HepG2 (cell line): ENCODE measurements around the gene ARFGAP1. TPM values are rescaled to one million over a fixed set of nuclear protein-coding genes. Genes with fewer than 3 reads are reported as not detected.

ENCODE experiments used
- ATAC-seq: fragments of 200-7000 bp; cut with Tn5 transposase; 3 replicates; pipeline ENCODE4 v1.9.1; 2020; ENCODE audit warnings: mild to moderate bottlenecking, moderate library complexity
- BruUV-seq: library from RNA; stranded (reverse); fragments of 400-500 nt; replicated peaks from 2 replicates; lab custom pipeline; 2021; lab: Mats Ljungman, UMichigan
- CTCF ChIA-PET: fragments of 300-600 bp; formaldehyde crosslinking; extraction: SDS; loops from one replicate; lab custom pipeline; 2021; ENCODE audit warnings: low total read pairs, inconsistent platforms, low intra/inter-chr PET ratio; lab: Yijun Ruan, JAX
- POLR2A ChIA-PET: fragments of 350-600 bp; sonication (Branson Sonifier 250); formaldehyde crosslinking; loops from one replicate; lab custom pipeline; 2020; ENCODE audit warnings: antibody characterized with exemption, inconsistent platforms; lab: Yijun Ruan, JAX
- DNase-seq: peaks from one replicate; pipeline ENCODE4 v3.0.0-alpha.2; 2015; ENCODE audit warnings: low spot score
- FAIRE-seq: peaks from 3 replicates; lab custom pipeline; 2011; peaks lifted over from hg19 to GRCh38; lab: Jason Lieb, UNC
- H2AFZ ChIP-seq: one replicate; pipeline ENCODE4 v1.6.1; 2011; ENCODE audit warnings: low read length, inconsistent platforms
- H3K27ac ChIP-seq: fragments of 300-600 bp; 3 replicates; pipeline ENCODE4 v1.8.0; 2011; ENCODE audit warnings: mixed run types, mild to moderate bottlenecking, mixed read lengths, low read length, inconsistent platforms; ENCODE audit not compliant: insufficient read depth; ENCODE audit errors: extremely low read length
- H3K27me3 ChIP-seq, 2 experiments: fragments of 200-600 bp in 1 of 2; 2 replicates in 1 of 2; 3 replicates in 1 of 2; pipeline versions ENCODE4 v1.6.0 to v1.8.0; 2011; ENCODE audit warnings: low read length in 2 of 2, mild to moderate bottlenecking in 2 of 2, moderate library complexity in 2 of 2, inconsistent platforms in 1 of 2; ENCODE audit not compliant: insufficient read depth in 2 of 2, control insufficient read depth in 1 of 2
- H3K36me3 ChIP-seq, 2 experiments: fragments of 200-600 bp in 1 of 2; replicated peaks in 1 of 2; 2 replicates in 1 of 2; 3 replicates in 1 of 2; pipeline versions ENCODE4 v1.5.1 to v1.8.0; 2011; ENCODE audit warnings: low read length in 2 of 2, inconsistent platforms in 1 of 2; ENCODE audit not compliant: insufficient read depth in 2 of 2, control insufficient read depth in 1 of 2
- H3K4me1 ChIP-seq: 2 replicates; pipeline ENCODE4 v1.5.1; 2012; ENCODE audit warnings: low read length, inconsistent platforms; ENCODE audit not compliant: insufficient read depth
- H3K4me2 ChIP-seq: 2 replicates; pipeline ENCODE4 v1.6.0; 2011; ENCODE audit warnings: low read depth, low read length, inconsistent platforms
- H3K4me3 ChIP-seq, 3 experiments: fragments of 200-600 bp in 1 of 3; sonication (generic), shearing (Covaris generic) in 1 of 3; replicated peaks in 1 of 3; 2 replicates each; pipeline ENCODE4 v1.5.1; 2011 to 2016; ENCODE audit warnings: low read length in 3 of 3, inconsistent platforms in 2 of 3, low read depth in 2 of 3, mild to moderate bottlenecking in 2 of 3, control low read depth in 1 of 3, mixed read lengths in 1 of 3; ENCODE audit not compliant: insufficient read depth in 1 of 3
- H3K79me2 ChIP-seq: one replicate; pipeline ENCODE4 v1.6.1; 2011; ENCODE audit warnings: low read length, inconsistent platforms; ENCODE audit not compliant: insufficient read depth
- H3K9ac ChIP-seq: 2 replicates; pipeline ENCODE4 v1.6.0; 2011; ENCODE audit warnings: mild to moderate bottlenecking, low read depth, low read length, inconsistent platforms; ENCODE audit not compliant: insufficient read depth
- H3K9me3 ChIP-seq: 2 replicates; pipeline ENCODE4 v1.5.1; 2012; ENCODE audit warnings: mild to moderate bottlenecking, low read length
- H4K20me1 ChIP-seq: 2 replicates; pipeline ENCODE4 v1.6.0; 2011; ENCODE audit warnings: inconsistent platforms, mild to moderate bottlenecking, low read length, moderate library complexity; ENCODE audit not compliant: insufficient read depth
- RAD51 ChIP-seq: fragments of 450-650 bp; IDR thresholded peaks from 2 replicates; pipeline ENCODE4 v1.6.1; 2016; ENCODE audit warnings: borderline replicate concordance
- TEAD3 ChIP-seq: optimal IDR thresholded peaks from 2 replicates; pipeline ENCODE3; 2016; ENCODE audit warnings: borderline replicate concordance
- THYN1 ChIP-seq: sonication (generic); formaldehyde crosslinking; IDR thresholded peaks from 2 replicates; pipeline ENCODE4 v1.8.1; 2023; ENCODE audit warnings: low read depth, mild to moderate bottlenecking, moderate library complexity, missing genetic modification reagents, borderline replicate concordance
- ZIK1 ChIP-seq: sonication (generic); formaldehyde crosslinking; IDR thresholded peaks from 2 replicates; pipeline ENCODE4 v1.5.0; 2020; ENCODE audit warnings: mild to moderate bottlenecking, low read depth, missing genetic modification reagents, borderline replicate concordance
- WGBS: methylation state at CpG from one replicate; pipeline ENCODE4 v1.1.6; 2017; ENCODE audit warnings: low lambda C conversion rate; 5-methylcytosine and 5-hydroxymethylcytosine counted together
- in situ Hi-C: cut with HindIII; loops from 2 replicates; pipeline ENCODE4 v1.10.0; 2017; ENCODE audit warnings: low pct_unique_long_range_greater_than_20kb; ENCODE audit not compliant: extremely low pct_ligation_motif_present
- intact Hi-C: fragments of 100-400 bp; cut with micrococcal nuclease; formaldehyde crosslinking; loops from one replicate; pipeline ENCODE4 v1.10.0; 2022; ENCODE audit not compliant: unreplicated experiment
- polyA plus RNA-seq, 8 experiments: library from polyadenylated mRNA; depleted of rRNA in 3 of 8; stranded (reverse) in 7 of 8; unstranded in 1 of 8; fragments of >200 nt; fragmentation: Illumina TruSeq in 4 of 8; extraction: Trizol in 4 of 8; gene quantifications; 2 replicates each; pipeline versions ENCODE4 v1.2.1 to v1.2.3, GENCODE V29; 2011 to 2016; ENCODE audit warnings: low read depth in 4 of 8, missing spikeins in 1 of 8, mixed read lengths in 1 of 8; ENCODE audit not compliant: insufficient read depth in 1 of 8
- total RNA-seq, 5 experiments: library from RNA; depleted of rRNA; stranded (reverse); fragments of >200 nt; fragmentation: Illumina TruSeq; extraction: Trizol; gene quantifications; 2 replicates each; pipeline ENCODE4 v1.2.3, GENCODE V29; 2016; ENCODE audit warnings: low read depth in 1 of 5
- TF ChIP-seq, protein P1 (sequence below): sonication (generic); formaldehyde crosslinking; IDR thresholded peaks from 2 replicates; pipeline ENCODE4 v1.4.0; 2020; ENCODE audit warnings: missing genetic modification reagents
- TF ChIP-seq, protein P2 (sequence below): sonication (generic); formaldehyde crosslinking; IDR thresholded peaks from 2 replicates; pipeline ENCODE4 v1.4.0; 2020; ENCODE audit warnings: mild to moderate bottlenecking, missing genetic modification reagents, borderline replicate concordance
- TF ChIP-seq, protein P3 (sequence below): sonication (generic); formaldehyde crosslinking; IDR thresholded peaks from 2 replicates; pipeline ENCODE4 v1.4.0; 2020; ENCODE audit warnings: missing genetic modification reagents, borderline replicate concordance
- TF ChIP-seq, protein P4 (sequence below), 2 experiments: IDR thresholded peaks; 2 replicates each; pipeline ENCODE4 v1.6.1; 2011 to 2012; ENCODE audit warnings: low read length in 2 of 2, borderline replicate concordance in 1 of 2, low read depth in 1 of 2, mild to moderate bottlenecking in 1 of 2, moderate library complexity in 1 of 2

The ARFGAP1 gene
- total and polyA plus RNA-seq, 2 of the 13 experiments (the other 11 are each of a cell fraction or from before 2014, with no cell fraction given): 132 TPM

DNA sequence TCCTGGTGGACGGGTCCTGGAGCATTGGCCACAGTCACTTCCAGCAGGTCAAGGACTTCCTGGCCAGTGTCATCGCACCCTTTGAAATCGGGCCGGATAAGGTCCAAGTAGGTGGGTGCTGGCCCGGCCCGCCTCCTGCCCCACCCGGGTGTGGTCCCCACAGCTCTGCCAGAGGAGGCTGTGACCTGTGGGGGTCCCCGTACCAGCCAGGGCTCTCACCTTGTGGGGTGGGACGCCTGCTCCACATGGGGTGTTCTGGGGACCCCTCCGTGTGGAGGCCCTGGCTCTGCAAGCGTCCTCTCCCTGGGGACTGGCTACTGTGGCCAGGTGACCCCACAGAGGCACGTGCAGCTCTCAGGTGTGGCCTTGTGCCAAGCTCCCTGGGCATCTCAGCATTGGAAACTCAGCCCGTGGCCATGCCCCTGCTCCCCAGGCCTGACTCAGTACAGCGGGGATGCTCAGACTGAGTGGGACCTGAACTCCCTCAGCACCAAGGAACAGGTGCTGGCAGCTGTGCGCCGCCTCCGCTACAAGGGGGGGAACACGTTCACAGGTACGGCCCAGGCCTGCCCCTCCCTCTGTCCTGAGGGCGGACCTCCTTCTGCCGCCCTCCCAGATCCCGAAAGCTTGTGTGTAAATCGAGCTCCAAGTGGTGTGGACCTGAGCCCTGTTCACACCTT lies 35.1 kb downstream of the ARFGAP1 start (continued):
- no peak for TF ChIP-seq TEAD3
- TF ChIP-seq RAD51: no peak
- TF ChIP-seq, protein P1, sequence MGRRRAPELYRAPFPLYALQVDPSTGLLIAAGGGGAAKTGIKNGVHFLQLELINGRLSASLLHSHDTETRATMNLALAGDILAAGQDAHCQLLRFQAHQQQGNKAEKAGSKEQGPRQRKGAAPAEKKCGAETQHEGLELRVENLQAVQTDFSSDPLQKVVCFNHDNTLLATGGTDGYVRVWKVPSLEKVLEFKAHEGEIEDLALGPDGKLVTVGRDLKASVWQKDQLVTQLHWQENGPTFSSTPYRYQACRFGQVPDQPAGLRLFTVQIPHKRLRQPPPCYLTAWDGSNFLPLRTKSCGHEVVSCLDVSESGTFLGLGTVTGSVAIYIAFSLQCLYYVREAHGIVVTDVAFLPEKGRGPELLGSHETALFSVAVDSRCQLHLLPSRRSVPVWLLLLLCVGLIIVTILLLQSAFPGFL (CRISPR knock-in tag): 0 out of 2 replicates have a peak, but pooled peaks have one; percentile 41

DNA sequence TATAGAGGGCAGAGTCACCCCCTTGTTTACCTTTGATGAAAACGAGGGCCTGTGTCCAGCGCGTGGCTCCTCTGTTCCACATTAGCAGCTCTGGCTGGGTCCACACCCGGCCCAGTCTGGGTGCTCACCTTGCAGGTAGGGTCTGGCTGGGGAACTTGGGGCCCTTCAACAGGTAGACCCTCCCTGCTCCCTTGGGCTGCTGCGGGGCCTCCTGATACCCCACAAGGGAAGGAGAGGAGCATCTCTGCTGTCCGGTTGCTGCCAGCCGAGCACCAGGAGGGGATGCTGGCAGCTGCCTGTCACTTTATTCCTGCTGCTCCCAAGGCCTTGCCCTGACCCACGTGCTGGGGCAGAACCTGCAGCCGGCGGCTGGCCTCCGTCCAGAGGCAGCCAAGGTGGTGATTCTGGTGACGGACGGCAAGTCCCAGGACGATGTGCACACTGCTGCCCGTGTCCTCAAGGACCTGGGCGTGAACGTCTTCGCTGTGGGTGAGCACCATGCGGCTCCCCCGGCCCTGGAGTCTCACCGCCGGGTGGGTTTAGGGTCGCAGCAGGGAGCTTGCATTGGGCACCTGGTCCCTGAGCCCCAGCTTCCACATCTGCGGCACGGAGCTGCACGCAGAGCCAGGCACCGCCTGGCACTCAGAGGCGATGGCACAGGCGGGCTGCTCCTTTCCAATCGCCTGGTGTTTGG lies 35.8 kb downstream of the ARFGAP1 start:
- H4K20me1 ChIP-seq: peaks cover 14% of the 10 kb centered on the region; the same call in 1 of the 2 replicates
- CTCF ChIA-PET: interaction anchor here (2.0 to 3.4 kb wide), 2 partner anchors 74 kb away, joined by 6 to 69 read pairs; no protein-coding TSS in a partner anchor
- in situ Hi-C loops: loop anchor here (5.0 kb wide), 1 partner anchor 74 kb away; no protein-coding TSS in a partner anchor
- no peak for ATAC-seq
- H3K4me1 ChIP-seq: no peaks in the 10 kb centered on the region
- POLR2A ChIA-PET: no interaction called here
- H3K27ac ChIP-seq: no peak overlapping the region
- no TSS peak for BruUV-seq
- H3K27me3 ChIP-seq: peaks cover 24 to 68% of the 10 kb centered on the region in 2 experiments
- H3K4me2 ChIP-seq: no peak overlapping the region
- DNase-seq: no peak
- no peaks in the 10 kb centered on the region for H3K79me2 ChIP-seq
- FAIRE-seq: no peak
- 15% methylated on average over 23 of the region's 30 CpGs for WGBS
- no peaks in the 10 kb centered on the region for H3K36me3 ChIP-seq
- H3K9me3 ChIP-seq: no peaks in the 10 kb centered on the region
- H3K4me3 ChIP-seq: no peak overlapping the region
- intact Hi-C loops: no loop called here
- H2AFZ ChIP-seq: no peak overlapping the region
- no peak overlapping the region for H3K9ac ChIP-seq
- TF ChIP-seq THYN1 (CRISPR knock-in tag): no peak
- TF ChIP-seq, protein P2, sequence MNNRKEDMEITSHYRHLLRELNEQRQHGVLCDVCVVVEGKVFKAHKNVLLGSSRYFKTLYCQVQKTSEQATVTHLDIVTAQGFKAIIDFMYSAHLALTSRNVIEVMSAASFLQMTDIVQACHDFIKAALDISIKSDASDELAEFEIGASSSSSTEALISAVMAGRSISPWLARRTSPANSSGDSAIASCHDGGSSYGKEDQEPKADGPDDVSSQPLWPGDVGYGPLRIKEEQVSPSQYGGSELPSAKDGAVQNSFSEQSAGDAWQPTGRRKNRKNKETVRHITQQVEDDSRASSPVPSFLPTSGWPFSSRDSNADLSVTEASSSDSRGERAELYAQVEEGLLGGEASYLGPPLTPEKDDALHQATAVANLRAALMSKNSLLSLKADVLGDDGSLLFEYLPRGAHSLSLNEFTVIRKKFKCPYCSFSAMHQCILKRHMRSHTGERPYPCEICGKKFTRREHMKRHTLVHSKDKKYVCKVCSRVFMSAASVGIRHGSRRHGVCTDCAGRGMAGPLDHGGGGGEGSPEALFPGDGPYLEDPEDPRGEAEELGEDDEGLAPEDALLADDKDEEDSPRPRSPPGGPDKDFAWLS (CRISPR knock-in tag): no peak
- TF ChIP-seq, protein P3, sequence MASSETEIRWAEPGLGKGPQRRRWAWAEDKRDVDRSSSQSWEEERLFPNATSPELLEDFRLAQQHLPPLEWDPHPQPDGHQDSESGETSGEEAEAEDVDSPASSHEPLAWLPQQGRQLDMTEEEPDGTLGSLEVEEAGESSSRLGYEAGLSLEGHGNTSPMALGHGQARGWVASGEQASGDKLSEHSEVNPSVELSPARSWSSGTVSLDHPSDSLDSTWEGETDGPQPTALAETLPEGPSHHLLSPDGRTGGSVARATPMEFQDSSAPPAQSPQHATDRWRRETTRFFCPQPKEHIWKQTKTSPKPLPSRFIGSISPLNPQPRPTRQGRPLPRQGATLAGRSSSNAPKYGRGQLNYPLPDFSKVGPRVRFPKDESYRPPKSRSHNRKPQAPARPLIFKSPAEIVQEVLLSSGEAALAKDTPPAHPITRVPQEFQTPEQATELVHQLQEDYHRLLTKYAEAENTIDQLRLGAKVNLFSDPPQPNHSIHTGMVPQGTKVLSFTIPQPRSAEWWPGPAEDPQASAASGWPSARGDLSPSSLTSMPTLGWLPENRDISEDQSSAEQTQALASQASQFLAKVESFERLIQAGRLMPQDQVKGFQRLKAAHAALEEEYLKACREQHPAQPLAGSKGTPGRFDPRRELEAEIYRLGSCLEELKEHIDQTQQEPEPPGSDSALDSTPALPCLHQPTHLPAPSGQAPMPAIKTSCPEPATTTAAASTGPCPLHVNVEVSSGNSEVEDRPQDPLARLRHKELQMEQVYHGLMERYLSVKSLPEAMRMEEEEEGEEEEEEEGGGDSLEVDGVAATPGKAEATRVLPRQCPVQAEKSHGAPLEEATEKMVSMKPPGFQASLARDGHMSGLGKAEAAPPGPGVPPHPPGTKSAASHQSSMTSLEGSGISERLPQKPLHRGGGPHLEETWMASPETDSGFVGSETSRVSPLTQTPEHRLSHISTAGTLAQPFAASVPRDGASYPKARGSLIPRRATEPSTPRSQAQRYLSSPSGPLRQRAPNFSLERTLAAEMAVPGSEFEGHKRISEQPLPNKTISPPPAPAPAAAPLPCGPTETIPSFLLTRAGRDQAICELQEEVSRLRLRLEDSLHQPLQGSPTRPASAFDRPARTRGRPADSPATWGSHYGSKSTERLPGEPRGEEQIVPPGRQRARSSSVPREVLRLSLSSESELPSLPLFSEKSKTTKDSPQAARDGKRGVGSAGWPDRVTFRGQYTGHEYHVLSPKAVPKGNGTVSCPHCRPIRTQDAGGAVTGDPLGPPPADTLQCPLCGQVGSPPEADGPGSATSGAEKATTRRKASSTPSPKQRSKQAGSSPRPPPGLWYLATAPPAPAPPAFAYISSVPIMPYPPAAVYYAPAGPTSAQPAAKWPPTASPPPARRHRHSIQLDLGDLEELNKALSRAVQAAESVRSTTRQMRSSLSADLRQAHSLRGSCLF (CRISPR knock-in tag): no peak
- no peak for TF ChIP-seq ZIK1 (CRISPR knock-in tag)
- TF ChIP-seq, protein P4, sequence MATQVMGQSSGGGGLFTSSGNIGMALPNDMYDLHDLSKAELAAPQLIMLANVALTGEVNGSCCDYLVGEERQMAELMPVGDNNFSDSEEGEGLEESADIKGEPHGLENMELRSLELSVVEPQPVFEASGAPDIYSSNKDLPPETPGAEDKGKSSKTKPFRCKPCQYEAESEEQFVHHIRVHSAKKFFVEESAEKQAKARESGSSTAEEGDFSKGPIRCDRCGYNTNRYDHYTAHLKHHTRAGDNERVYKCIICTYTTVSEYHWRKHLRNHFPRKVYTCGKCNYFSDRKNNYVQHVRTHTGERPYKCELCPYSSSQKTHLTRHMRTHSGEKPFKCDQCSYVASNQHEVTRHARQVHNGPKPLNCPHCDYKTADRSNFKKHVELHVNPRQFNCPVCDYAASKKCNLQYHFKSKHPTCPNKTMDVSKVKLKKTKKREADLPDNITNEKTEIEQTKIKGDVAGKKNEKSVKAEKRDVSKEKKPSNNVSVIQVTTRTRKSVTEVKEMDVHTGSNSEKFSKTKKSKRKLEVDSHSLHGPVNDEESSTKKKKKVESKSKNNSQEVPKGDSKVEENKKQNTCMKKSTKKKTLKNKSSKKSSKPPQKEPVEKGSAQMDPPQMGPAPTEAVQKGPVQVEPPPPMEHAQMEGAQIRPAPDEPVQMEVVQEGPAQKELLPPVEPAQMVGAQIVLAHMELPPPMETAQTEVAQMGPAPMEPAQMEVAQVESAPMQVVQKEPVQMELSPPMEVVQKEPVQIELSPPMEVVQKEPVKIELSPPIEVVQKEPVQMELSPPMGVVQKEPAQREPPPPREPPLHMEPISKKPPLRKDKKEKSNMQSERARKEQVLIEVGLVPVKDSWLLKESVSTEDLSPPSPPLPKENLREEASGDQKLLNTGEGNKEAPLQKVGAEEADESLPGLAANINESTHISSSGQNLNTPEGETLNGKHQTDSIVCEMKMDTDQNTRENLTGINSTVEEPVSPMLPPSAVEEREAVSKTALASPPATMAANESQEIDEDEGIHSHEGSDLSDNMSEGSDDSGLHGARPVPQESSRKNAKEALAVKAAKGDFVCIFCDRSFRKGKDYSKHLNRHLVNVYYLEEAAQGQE (IDR thresholded peaks at IDR 0.05; ENCODE audit: borderline replicate concordance in 1 of 2, low read depth in 1 of 2, low read length in 2 of 2): no peak
